Fibroblast of lung (primary cell): ENCODE results near the gene VSTM2A.

ENCODE experiments used
- EZH2 ChIP-seq: IDR thresholded peaks from 2 replicates; pipeline ENCODE4 v1.5.1; 2012; ENCODE audit warnings: low read length, control low read depth, mild to moderate bottlenecking; ENCODE audit errors: missing control alignments
- TF ChIP-seq, protein P1 (sequence below), 2 donors: IDR thresholded peaks in 1 of 2; conservative IDR thresholded peaks in 1 of 2; 1 replicate in 1 of 2; 2 replicates in 1 of 2; pipeline ENCODE4 v1.5.1; 2011 to 2012; ENCODE audit warnings: low read length in 2 of 2, control low read depth in 1 of 2, inconsistent platforms in 1 of 2, low read depth in 1 of 2, mild to moderate bottlenecking in 1 of 2

DNA sequence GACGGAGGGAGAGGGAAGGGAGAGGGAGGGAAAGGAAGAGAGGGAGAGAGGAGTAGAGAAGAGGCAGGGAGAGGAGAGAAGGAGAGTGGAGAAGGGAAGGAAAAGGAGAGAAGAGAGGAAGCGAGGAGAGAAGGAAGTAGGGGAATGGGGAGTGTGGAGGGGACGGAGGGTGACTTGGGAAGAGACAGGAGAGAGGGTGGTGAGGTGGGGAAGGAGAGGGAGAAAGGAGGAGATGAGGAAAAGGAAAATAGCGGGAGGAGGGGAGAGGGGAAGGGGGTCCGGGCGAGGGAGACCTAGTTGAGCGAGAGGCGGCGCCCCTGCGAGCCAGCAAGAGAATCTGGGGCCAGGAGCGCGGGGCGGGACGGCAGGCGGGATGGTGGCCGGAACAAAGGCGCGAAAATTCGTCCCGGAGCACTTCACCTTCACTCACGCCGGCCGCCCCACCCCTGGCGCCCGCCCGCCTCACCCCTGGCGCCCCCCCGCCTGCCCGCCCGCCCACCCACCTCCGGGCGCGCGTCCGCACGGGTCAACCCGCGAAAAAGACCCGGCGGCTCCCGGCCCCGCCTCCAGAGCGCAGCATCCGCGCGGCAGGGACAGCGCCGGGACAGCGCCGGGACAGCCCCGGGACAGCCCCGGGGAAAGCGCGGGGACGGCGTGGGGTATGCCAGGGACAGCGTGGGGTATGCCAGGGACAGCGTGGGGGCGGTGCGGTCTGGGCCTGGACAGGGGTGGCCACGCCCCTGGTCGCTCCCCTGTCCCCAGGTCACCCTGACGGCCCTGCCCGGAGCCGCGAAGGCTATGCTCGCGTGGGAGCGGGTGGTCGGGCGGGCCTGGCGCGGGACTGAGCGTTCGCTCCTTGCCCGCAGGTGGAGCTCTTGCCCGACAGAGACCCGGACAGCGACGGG, 4.2 kb downstream of the VSTM2A start:
- TF ChIP-seq, protein P1, sequence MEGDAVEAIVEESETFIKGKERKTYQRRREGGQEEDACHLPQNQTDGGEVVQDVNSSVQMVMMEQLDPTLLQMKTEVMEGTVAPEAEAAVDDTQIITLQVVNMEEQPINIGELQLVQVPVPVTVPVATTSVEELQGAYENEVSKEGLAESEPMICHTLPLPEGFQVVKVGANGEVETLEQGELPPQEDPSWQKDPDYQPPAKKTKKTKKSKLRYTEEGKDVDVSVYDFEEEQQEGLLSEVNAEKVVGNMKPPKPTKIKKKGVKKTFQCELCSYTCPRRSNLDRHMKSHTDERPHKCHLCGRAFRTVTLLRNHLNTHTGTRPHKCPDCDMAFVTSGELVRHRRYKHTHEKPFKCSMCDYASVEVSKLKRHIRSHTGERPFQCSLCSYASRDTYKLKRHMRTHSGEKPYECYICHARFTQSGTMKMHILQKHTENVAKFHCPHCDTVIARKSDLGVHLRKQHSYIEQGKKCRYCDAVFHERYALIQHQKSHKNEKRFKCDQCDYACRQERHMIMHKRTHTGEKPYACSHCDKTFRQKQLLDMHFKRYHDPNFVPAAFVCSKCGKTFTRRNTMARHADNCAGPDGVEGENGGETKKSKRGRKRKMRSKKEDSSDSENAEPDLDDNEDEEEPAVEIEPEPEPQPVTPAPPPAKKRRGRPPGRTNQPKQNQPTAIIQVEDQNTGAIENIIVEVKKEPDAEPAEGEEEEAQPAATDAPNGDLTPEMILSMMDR (conservative IDR thresholded peaks at IDR 0.05 in 1 of 2, IDR thresholded peaks at IDR 0.05 in 1 of 2; ENCODE audit: low read depth in 1 of 2, low read length in 2 of 2) = no peak
- no peak for TF ChIP-seq EZH2
